RWPE2 (cell line): Measurements from ENCODE around the gene FAF1.

Experiments
- ATAC-seq: fragments of 200-7000 bp; cut with Tn5 transposase; 3 replicates; pipeline ENCODE4 v1.9.1; 2021; ENCODE audit warnings: low read depth
- DNase-seq: peaks from one replicate; pipeline ENCODE4 v3.0.0-alpha.2; 2020; ENCODE audit warnings: low spot score
- H3K27ac ChIP-seq: fragments of 450-650 bp; 2 replicates; pipeline ENCODE4 v1.5.1; 2017; ENCODE audit warnings: mild to moderate bottlenecking; ENCODE audit not compliant: poor library complexity, severe bottlenecking
- H3K27me3 ChIP-seq: fragments of 250-450 bp; sonication (Bioruptor Pico); 2 replicates; pipeline ENCODE4 v1.5.1; 2021; ENCODE audit warnings: mild to moderate bottlenecking, moderate library complexity; ENCODE audit not compliant: insufficient read depth, poor library complexity, severe bottlenecking
- H3K36me3 ChIP-seq: fragments of 250-450 bp; sonication (Bioruptor Pico); 2 replicates; pipeline ENCODE4 v1.5.1; 2020; ENCODE audit warnings: low read depth, mild to moderate bottlenecking, moderate library complexity
- H3K4me1 ChIP-seq: fragments of 250-450 bp; sonication (Bioruptor Pico); 2 replicates; pipeline ENCODE4 v1.5.1; 2021; ENCODE audit warnings: mild to moderate bottlenecking, moderate library complexity; ENCODE audit not compliant: insufficient read depth, poor library complexity, severe bottlenecking
- H3K4me3 ChIP-seq: fragments of 250-450 bp; sonication (Bioruptor Pico); 2 replicates; pipeline ENCODE4 v1.5.1; 2021; ENCODE audit warnings: mild to moderate bottlenecking, moderate library complexity; ENCODE audit not compliant: severe bottlenecking
- H3K9me3 ChIP-seq: fragments of 250-450 bp; sonication (Bioruptor Pico); 2 replicates; pipeline ENCODE4 v1.5.1; 2021; ENCODE audit warnings: mild to moderate bottlenecking, moderate library complexity; ENCODE audit not compliant: severe bottlenecking
- CTCF ChIP-seq: fragments of 450-650 bp; IDR thresholded peaks from one replicate; pipeline ENCODE4 v1.5.1; 2017; ENCODE audit warnings: mild to moderate bottlenecking, moderate library complexity; ENCODE audit not compliant: poor library complexity, severe bottlenecking

FAF1 gene

GRCh38 chr1:50593515-50593914 is 366.6 kb downstream of the FAF1 start:
- Histone ChIP-seq H3K27me3 (no peaks in the 10 kb centered on the region), H3K9me3 (no peaks in the 10 kb centered on the region), H3K36me3 (peaks cover 10% of the 10 kb centered on the region), H3K4me1 (no peaks in the 10 kb centered on the region), H3K4me3 (no peak overlapping the region), H3K27ac (no peak overlapping the region)
- no peak for DNase-seq
- ATAC-seq = no peak
- TF ChIP-seq CTCF = no peak

- TF ChIP-seq CTCF = no peak
- Histone ChIP-seq H3K36me3 (peaks cover 10% of the 10 kb centered on the region), H3K4me3 (no peak overlapping the region), H3K27me3 (no peaks in the 10 kb centered on the region), H3K27ac (no peak overlapping the region), H3K9me3 (no peaks in the 10 kb centered on the region), H3K4me1 (no peaks in the 10 kb centered on the region)
- DNase-seq = no peak
- no peak for ATAC-seq
Observed at GRCh38 chr1:50591598-50591997, 368.5 kb downstream of the FAF1 start.

GRCh38 chr1:50582346-50582745 is 377.7 kb downstream of the FAF1 start:
- DNase-seq = no peak
- H3K4me1 ChIP-seq = no peaks in the 10 kb centered on the region
- H3K4me3 ChIP-seq = no peak overlapping the region
- no peak for TF ChIP-seq CTCF
- ATAC-seq = no peak
- no peaks in the 10 kb centered on the region for H3K27me3 ChIP-seq
- peaks cover 49% of the 10 kb centered on the region for H3K36me3 ChIP-seq
- H3K27ac ChIP-seq = no peak overlapping the region
- no peaks in the 10 kb centered on the region for H3K9me3 ChIP-seq

- Histone ChIP-seq H3K4me1 (no peaks in the 10 kb centered on the region), H3K4me3 (no peak overlapping the region), H3K27me3 (no peaks in the 10 kb centered on the region), H3K9me3 (no peaks in the 10 kb centered on the region), H3K27ac (no peak overlapping the region), H3K36me3 (peaks cover 21% of the 10 kb centered on the region)
- TF ChIP-seq CTCF = no peak
- no peak for DNase-seq
- no peak for ATAC-seq
Observed at GRCh38 chr1:50570066-50570468, 390.0 kb downstream of the FAF1 start.

- H3K27me3 ChIP-seq = no peaks in the 10 kb centered on the region
- no peaks in the 10 kb centered on the region for H3K9me3 ChIP-seq
- no peaks in the 10 kb centered on the region for H3K4me1 ChIP-seq
- peaks cover 29% of the 10 kb centered on the region for H3K36me3 ChIP-seq
- no peak for ATAC-seq
- no peak for TF ChIP-seq CTCF
- H3K4me3 ChIP-seq = no peak overlapping the region
- no peak for DNase-seq
- no peak overlapping the region for H3K27ac ChIP-seq
Observed at GRCh38 chr1:50568782-50569181, 391.3 kb downstream of the FAF1 start.
